ENCODE data around the gene CYTH3.
"Not testable (repeated sequence)": the region's sequence is repeated elsewhere in the genome, so short reads cannot be mapped to it uniquely, and the experiment has no call there.

Gene CYTH3

GRCh38 chr7:6242561-6242960, 29.9 kb downstream of the CYTH3 start:
- in situ Hi-C loops (cut with HindIII; ENCODE audit: low pct_ligation_motif_present, low pct_unique_long_range_greater_than_20kb, low sequenced_read_pairs), result no loop called here

GRCh38 chr7:6241607-6241973, 30.8 kb downstream of the CYTH3 start:
- DNase-seq, result no peak
- in situ Hi-C loops (cut with HindIII; ENCODE audit: low pct_ligation_motif_present, low pct_unique_long_range_greater_than_20kb, low sequenced_read_pairs), result no loop called here

More at GRCh38 chr7:6242561-6242960, 29.9 kb downstream of the CYTH3 start:
- no peak for DNase-seq

- in situ Hi-C loops (cut with HindIII; ENCODE audit: low pct_ligation_motif_present, low pct_unique_long_range_greater_than_20kb, low sequenced_read_pairs), result no loop called here
- DNase-seq, result no peak
Measured at GRCh38 chr7:6238309-6238925, 34.0 kb downstream of the CYTH3 start.

GRCh38 chr7:6237730-6238129, 34.7 kb downstream of the CYTH3 start:
- in situ Hi-C loops (cut with HindIII; ENCODE audit: low pct_ligation_motif_present, low pct_unique_long_range_greater_than_20kb, low sequenced_read_pairs), result no loop called here
- no peak for DNase-seq

DNA sequence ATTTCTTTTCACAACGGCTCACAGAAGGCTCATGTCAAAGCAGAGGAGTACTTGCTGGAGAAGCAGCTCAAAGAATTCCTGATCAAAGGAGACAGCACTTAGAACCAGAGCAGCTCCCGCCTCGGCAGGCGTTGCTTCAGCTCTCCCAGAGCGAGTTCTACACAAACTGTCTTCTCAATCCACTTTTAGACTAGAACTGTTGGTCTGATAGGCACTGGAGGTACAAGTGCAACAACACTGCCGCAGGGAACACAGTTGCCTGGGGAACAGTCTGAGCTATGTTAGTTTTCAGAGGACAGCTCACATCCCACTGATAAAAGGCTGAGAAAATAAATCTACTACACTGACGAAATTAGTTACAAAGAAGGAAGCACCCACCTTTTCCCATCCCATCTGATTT, 35.4 kb downstream of the CYTH3 start:
- in situ Hi-C loops (cut with HindIII; ENCODE audit: low pct_ligation_motif_present, low pct_unique_long_range_greater_than_20kb, low sequenced_read_pairs), result no loop called here
- no peak for DNase-seq

- in situ Hi-C loops (cut with HindIII; ENCODE audit: low pct_ligation_motif_present, low pct_unique_long_range_greater_than_20kb, low sequenced_read_pairs), result no loop called here
Measured at GRCh38 chr7:6235029-6235871, 37.2 kb downstream of the CYTH3 start.

GRCh38 chr7:6234384-6234783, 38.0 kb downstream of the CYTH3 start:
- no peak for DNase-seq

More at GRCh38 chr7:6235029-6235871, 37.2 kb downstream of the CYTH3 start:
- no peak for DNase-seq

GRCh38 chr7:6232534-6232933, 39.9 kb downstream of the CYTH3 start:
- no peak for DNase-seq
- in situ Hi-C loops (cut with HindIII; ENCODE audit: low pct_ligation_motif_present, low pct_unique_long_range_greater_than_20kb, low sequenced_read_pairs), result no loop called here

More at GRCh38 chr7:6234384-6234783, 38.0 kb downstream of the CYTH3 start:
- in situ Hi-C loops (cut with HindIII; ENCODE audit: low pct_ligation_motif_present, low pct_unique_long_range_greater_than_20kb, low sequenced_read_pairs), result no loop called here

DNA sequence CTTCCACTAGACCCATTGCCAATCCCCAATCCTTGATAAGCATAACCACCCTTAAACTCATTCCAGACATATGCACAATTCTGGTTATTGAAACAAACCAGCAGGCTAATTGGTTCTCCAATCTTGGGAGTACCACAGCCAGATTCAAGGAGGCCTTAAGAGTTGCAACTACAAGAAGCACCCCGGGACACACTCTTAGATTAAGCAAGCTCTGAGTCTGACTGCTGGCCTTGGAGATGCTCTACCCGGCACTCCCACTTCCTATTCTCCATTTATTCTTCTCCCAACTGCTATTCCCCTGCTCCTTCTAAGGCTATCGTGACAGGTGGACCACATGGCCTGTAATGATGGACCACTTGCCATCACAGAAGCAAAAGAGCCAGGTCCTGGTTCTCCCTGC, 40.3 kb downstream of the CYTH3 start:
- in situ Hi-C loops (cut with HindIII; ENCODE audit: low pct_ligation_motif_present, low pct_unique_long_range_greater_than_20kb, low sequenced_read_pairs), result no loop called here
- DNase-seq, result no peak

DNA sequence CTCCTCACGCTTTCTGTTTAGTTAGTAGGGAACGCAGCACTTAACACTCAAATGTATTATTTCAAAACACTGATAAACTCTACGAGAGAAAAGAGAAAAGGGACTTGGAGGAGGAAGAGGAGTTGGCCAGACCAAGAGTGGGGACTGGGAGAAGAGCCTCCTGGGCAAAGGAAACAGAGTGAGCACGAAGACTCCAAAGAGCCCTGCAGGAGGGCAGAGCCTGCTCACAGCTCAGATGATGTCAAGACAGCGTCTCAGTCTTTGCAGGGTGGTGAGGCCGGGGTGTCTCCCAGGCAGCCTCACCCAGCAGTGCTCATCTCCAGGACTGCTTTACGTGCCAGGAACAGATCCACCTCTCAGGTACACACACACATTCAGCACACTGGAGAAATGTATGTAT, 41.2 kb downstream of the CYTH3 start:
- DNase-seq, result no peak
- in situ Hi-C loops (cut with HindIII; ENCODE audit: low pct_ligation_motif_present, low pct_unique_long_range_greater_than_20kb, low sequenced_read_pairs), result no loop called here

DNA sequence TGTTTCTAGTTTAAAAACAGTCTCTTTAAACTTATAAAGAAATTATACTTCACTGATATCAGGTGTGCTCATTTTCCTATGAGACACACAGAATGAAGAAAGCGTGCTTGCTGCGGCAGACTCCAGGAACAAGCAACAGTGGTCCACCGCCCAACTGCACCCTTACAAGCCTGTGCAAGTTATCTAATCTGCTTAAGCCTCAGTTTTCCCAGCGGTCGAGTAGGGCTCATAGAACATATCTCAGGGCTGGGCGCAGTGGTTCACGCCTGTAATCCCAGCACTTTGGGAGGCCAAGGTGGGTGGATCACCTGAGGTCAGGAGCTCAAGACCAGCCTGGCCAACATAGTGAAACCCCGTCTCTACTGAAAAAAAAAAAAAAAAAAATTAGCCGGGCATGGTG, 43.1 kb downstream of the CYTH3 start:
- in situ Hi-C loops (cut with HindIII; ENCODE audit: low pct_ligation_motif_present, low pct_unique_long_range_greater_than_20kb, low sequenced_read_pairs); DNase-seq: not testable (repeated sequence)

GRCh38 chr7:6228361-6229229, 43.8 kb downstream of the CYTH3 start:
- in situ Hi-C loops (cut with HindIII; ENCODE audit: low pct_ligation_motif_present, low pct_unique_long_range_greater_than_20kb, low sequenced_read_pairs), result no loop called here
- DNase-seq, result no peak

DNA sequence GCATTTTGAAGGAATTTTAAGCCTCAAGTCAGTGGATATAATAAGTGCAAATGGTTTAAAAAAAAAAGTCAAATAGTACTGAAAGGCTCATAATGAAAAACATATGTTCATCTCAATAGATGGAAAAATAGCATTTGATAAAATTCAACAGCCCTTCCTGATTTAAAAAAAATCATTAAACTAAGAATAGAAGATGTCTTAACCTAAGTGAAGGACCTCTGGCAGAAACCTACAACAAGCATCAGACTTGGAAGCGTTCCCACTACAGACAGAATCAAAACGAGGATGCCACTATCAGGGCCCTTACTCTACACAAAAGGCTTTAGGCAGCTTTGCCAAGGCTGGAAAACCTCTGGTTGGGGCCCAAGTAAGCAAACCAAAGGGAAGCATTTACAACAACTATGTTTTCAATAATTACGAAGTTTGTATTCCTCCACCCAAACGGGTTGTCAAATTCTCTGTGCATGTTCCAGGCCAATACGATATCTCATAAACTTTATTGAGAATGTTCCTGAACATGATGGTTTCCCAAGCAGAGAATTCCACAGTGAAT, 45.1 kb downstream of the CYTH3 start:
- DNase-seq, result no peak
- in situ Hi-C loops (cut with HindIII; ENCODE audit: low pct_ligation_motif_present, low pct_unique_long_range_greater_than_20kb, low sequenced_read_pairs), result no loop called here

- DNase-seq, result no peak
- in situ Hi-C loops (cut with HindIII; ENCODE audit: low pct_ligation_motif_present, low pct_unique_long_range_greater_than_20kb, low sequenced_read_pairs), result no loop called here
Measured at GRCh38 chr7:6226194-6226799, 46.1 kb downstream of the CYTH3 start.

GRCh38 chr7:6223411-6223810, 49.0 kb downstream of the CYTH3 start:
- DNase-seq; in situ Hi-C loops (cut with HindIII; ENCODE audit: low pct_ligation_motif_present, low pct_unique_long_range_greater_than_20kb, low sequenced_read_pairs): not testable (repeated sequence)

- DNase-seq; in situ Hi-C loops (cut with HindIII; ENCODE audit: low pct_ligation_motif_present, low pct_unique_long_range_greater_than_20kb, low sequenced_read_pairs): not testable (repeated sequence)
Measured at GRCh38 chr7:6223010-6223409, 49.4 kb downstream of the CYTH3 start.

DNA sequence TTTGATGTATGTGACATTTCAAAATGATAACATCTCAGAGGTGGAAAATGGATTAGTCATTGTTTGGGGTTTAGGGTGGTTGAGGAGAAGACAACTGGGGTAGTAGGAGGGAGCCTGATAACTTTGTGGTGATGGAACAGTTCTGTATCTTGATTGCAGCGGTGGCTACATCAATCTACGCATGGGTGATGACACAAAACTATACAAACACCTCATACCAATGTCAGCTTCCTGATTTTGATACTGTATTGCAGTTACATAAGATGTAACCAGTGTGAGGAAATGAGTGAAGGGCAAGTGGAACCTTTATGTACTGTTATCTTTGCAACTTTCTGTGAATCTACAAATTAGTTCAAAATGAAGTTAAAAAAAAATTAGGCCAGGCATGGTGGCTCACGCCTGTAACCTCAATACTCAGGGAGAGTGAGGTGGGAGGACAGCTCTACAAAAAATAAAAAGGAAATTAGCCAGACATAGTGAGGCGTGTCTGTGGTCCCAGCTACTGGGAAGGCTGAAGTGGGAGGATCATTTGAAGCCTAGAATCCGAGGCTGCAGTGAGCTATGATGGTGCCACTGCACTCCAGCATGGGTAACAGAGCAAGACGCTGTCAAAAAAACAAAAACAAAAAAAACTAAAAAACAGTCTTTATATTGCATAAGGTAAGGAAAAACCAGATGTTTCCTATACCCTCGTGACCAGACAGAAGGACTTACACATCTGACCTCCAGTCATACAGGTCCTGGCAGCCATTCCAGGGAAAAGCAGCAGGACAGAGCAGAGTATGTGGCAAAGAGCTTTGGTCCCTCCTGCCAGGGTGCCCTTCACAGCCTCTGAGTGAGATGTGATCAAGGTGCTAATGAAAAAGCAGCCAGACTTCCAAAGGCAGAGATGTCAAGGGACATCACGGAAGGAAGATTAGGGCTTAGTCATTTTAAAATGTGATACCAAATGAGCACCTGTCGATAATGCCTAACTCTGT, 50.8 kb downstream of the CYTH3 start:
- no peak for DNase-seq
- in situ Hi-C loops (cut with HindIII; ENCODE audit: low pct_ligation_motif_present, low pct_unique_long_range_greater_than_20kb, low sequenced_read_pairs), result no loop called here
